Cortex of kidney (tissue), 1 donor: ENCODE results near the gene GALR3.

Experiments used
- DNase-seq: peaks from one replicate; lab custom pipeline; 2025; lab: John Stamatoyannopoulos, UW

The GALR3 gene

GRCh38 chr22:37803195-37803638, 20.0 kb upstream of the GALR3 start:
- DNase-seq = no peak

- no peak for DNase-seq
Measured at GRCh38 chr22:37803639-37804351, 19.4 kb upstream of the GALR3 start.

GRCh38 chr22:37804352-37804880, 18.8 kb upstream of the GALR3 start:
- no peak for DNase-seq

- DNase-seq = peak; percentile 46
Measured at GRCh38 chr22:37804881-37805809, 18.0 kb upstream of the GALR3 start.

- DNase-seq = no peak
Measured at GRCh38 chr22:37805810-37806277, 17.3 kb upstream of the GALR3 start.

GRCh38 chr22:37806409-37807333, 16.5 kb upstream of the GALR3 start:
- no peak for DNase-seq

- DNase-seq = peak; percentile 88
Measured at GRCh38 chr22:37807410-37808293, 15.5 kb upstream of the GALR3 start, which contains the start of gene GCAT. GCAT (plus strand) TSS chr22:37807934; CDS start chr22:37807968, 34 bp downstream.

- no peak for DNase-seq
Measured at GRCh38 chr22:37808294-37808657, 14.9 kb upstream of the GALR3 start.

GRCh38 chr22:37809672-37810333, 13.4 kb upstream of the GALR3 start:
- no peak for DNase-seq

GRCh38 chr22:37811867-37812266, 11.3 kb upstream of the GALR3 start:
- DNase-seq = no peak

GRCh38 chr22:37812869-37813678, 10.1 kb upstream of the GALR3 start:
- DNase-seq = no peak

GRCh38 chr22:37815593-37815992, 7.6 kb upstream of the GALR3 start:
- DNase-seq = no peak

- DNase-seq = no peak
Measured at GRCh38 chr22:37816543-37817180, 6.5 kb upstream of the GALR3 start.

GRCh38 chr22:37817705-37818408, 5.3 kb upstream of the GALR3 start:
- DNase-seq = no peak

- no peak for DNase-seq
Measured at GRCh38 chr22:37818409-37819104, 4.6 kb upstream of the GALR3 start.

- DNase-seq = no peak
Measured at GRCh38 chr22:37819105-37819433, 4.1 kb upstream of the GALR3 start.

- DNase-seq = no peak
Measured at GRCh38 chr22:37820350-37820749, 2.8 kb upstream of the GALR3 start.
